Liver (tissue), 3 donors: Measurements from ENCODE around the gene CNKSR3.

ENCODE experiments used
- CTCF ChIP-seq: fragments of 150-350 bp; IDR thresholded peaks from 2 replicates; pipeline ENCODE4 v1.5.1; 2017; ENCODE audit warnings: improper control_type of control experiment, low read depth, low read length; ENCODE audit not compliant: missing input control
- GABPA ChIP-seq, 2 donors: IDR thresholded peaks in 1 of 2; conservative IDR thresholded peaks in 1 of 2; 2 replicates each; pipeline ENCODE4 v1.6.1; 2016; ENCODE audit warnings: antibody characterized with exemption in 2 of 2, mild to moderate bottlenecking in 1 of 2, moderate library complexity in 1 of 2
- JUND ChIP-seq, 2 donors: IDR thresholded peaks; 2 replicates each; pipeline ENCODE4 v1.6.1; 2016; ENCODE audit warnings: antibody characterized with exemption in 2 of 2
- MAX ChIP-seq: IDR thresholded peaks from 2 replicates; pipeline ENCODE4 v1.6.1; 2016; ENCODE audit warnings: antibody characterized with exemption
- NR2F2 ChIP-seq: IDR thresholded peaks from 2 replicates; pipeline ENCODE4 v1.6.1; 2016; ENCODE audit warnings: antibody characterized with exemption
- RAD21 ChIP-seq, 2 donors: IDR thresholded peaks; 2 replicates each; pipeline ENCODE4 v1.6.1; 2016; ENCODE audit warnings: antibody characterized with exemption in 2 of 2, mild to moderate bottlenecking in 2 of 2
- REST ChIP-seq: IDR thresholded peaks from 2 replicates; pipeline ENCODE4 v1.6.1; 2016; ENCODE audit warnings: antibody characterized with exemption, mild to moderate bottlenecking
- RXRA ChIP-seq, 2 donors: IDR thresholded peaks; 2 replicates each; pipeline ENCODE4 v1.6.1; 2017 to 2018; ENCODE audit warnings: antibody characterized with exemption in 2 of 2, mild to moderate bottlenecking in 1 of 2
- TAF1 ChIP-seq: conservative IDR thresholded peaks from 2 replicates; pipeline ENCODE4 v1.6.1; 2016; ENCODE audit warnings: antibody characterized with exemption, mild to moderate bottlenecking
- TF ChIP-seq, protein P1 (sequence below): IDR thresholded peaks from 2 replicates; pipeline ENCODE4 v1.6.1; 2016; ENCODE audit warnings: antibody characterized with exemption
- donor health status: healthy.
- donor health status: healthy.

DNA sequence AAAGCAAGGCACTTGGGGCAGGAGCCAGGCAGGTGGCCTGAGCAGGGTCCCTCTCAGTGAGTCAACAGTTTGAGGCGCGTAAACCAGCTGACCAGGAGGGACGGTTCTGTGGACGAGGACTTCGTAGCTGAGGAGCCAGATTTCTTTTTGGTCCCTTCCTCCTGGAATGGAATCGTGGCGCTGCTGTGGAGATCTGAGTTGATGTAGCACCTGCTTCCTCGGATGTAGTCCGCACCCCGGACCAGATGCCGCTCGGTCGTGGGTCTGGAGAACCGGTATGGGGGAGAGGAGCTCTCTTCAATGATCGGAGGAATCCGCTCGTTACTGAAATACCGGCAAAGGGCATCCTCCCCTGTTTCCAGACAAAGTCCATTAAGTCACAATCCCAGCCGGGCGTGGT, 104.2 kb downstream of the CNKSR3 start:
- TF ChIP-seq TAF1 (no peak), CTCF (no peak), RAD21 (IDR thresholded peaks at IDR 0.05) (no peak), REST (no peak), GABPA (IDR thresholded peaks at IDR 0.05 in 1 of 2, conservative IDR thresholded peaks at IDR 0.05 in 1 of 2) (no peak), JUND (IDR thresholded peaks at IDR 0.05) (no peak), RXRA (IDR thresholded peaks at IDR 0.05) (no peak), MAX (no peak), NR2F2 (no peak)
- TF ChIP-seq, protein P1, sequence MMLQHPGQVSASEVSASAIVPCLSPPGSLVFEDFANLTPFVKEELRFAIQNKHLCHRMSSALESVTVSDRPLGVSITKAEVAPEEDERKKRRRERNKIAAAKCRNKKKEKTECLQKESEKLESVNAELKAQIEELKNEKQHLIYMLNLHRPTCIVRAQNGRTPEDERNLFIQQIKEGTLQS: no peak
